PFSK-1 (cell line): Measurements from ENCODE around the gene ANAPC1.

Source experiments
- FOXP2 ChIP-seq: optimal IDR thresholded peaks from 2 replicates; pipeline ENCODE3; 2011; ENCODE audit warnings: borderline replicate concordance, control low read depth, inconsistent platforms; ENCODE audit not compliant: insufficient read depth; ENCODE audit errors: extremely low read length, extremely low read depth
- POLR2AphosphoS5 ChIP-seq: IDR thresholded peaks from 2 replicates; pipeline ENCODE4 v1.6.1; 2012; ENCODE audit warnings: low read depth, mild to moderate bottlenecking, control low read depth, low read length, moderate library complexity
- REST ChIP-seq, 2 experiments: IDR thresholded peaks; 2 replicates each; pipeline versions ENCODE4 v1.6.1 to v1.8.0; 2011 to 2012; ENCODE audit warnings: low read depth in 2 of 2, low read length in 2 of 2, control low read depth in 1 of 2, inconsistent platforms in 1 of 2, mild to moderate bottlenecking in 1 of 2, moderate library complexity in 1 of 2; ENCODE audit not compliant: insufficient read depth in 1 of 2
- SIN3A ChIP-seq: IDR thresholded peaks from 2 replicates; pipeline ENCODE4 v1.6.1; 2012; ENCODE audit warnings: mild to moderate bottlenecking, low read length, moderate library complexity, borderline replicate concordance; ENCODE audit not compliant: insufficient read depth
- TAF1 ChIP-seq: IDR thresholded peaks from 2 replicates; pipeline ENCODE4 v1.6.1; 2012; ENCODE audit warnings: low read length, control low read depth, borderline replicate concordance; ENCODE audit not compliant: insufficient read depth

ANAPC1 gene

GRCh38 chr2:111917106-111917505 lies 33.1 kb upstream of the ANAPC1 start:
- TF ChIP-seq POLR2AphosphoS5 = no peak
- TF ChIP-seq TAF1 = no peak
- TF ChIP-seq FOXP2 = no peak
- TF ChIP-seq REST (IDR thresholded peaks at IDR 0.05; ENCODE audit: insufficient read depth in 1 of 2, low read depth in 2 of 2, low read length in 2 of 2) = no peak
- no peak for TF ChIP-seq SIN3A

GRCh38 chr2:111912547-111912946 lies 28.6 kb upstream of the ANAPC1 start:
- no peak for TF ChIP-seq FOXP2
- TF ChIP-seq REST (IDR thresholded peaks at IDR 0.05; ENCODE audit: insufficient read depth in 1 of 2, low read depth in 2 of 2, low read length in 2 of 2) = no peak
- no peak for TF ChIP-seq TAF1

GRCh38 chr2:111910609-111911277 lies 26.8 kb upstream of the ANAPC1 start:
- TF ChIP-seq REST (IDR thresholded peaks at IDR 0.05; ENCODE audit: insufficient read depth in 1 of 2, low read depth in 2 of 2, low read length in 2 of 2) (no peak), FOXP2 (no peak), SIN3A (no peak), POLR2AphosphoS5 (no peak), TAF1 (no peak)

- no peak for TF ChIP-seq REST (IDR thresholded peaks at IDR 0.05; ENCODE audit: insufficient read depth in 1 of 2, low read depth in 2 of 2, low read length in 2 of 2)
- no peak for TF ChIP-seq SIN3A
- TF ChIP-seq TAF1 = no peak
- TF ChIP-seq POLR2AphosphoS5 = no peak
- no peak for TF ChIP-seq FOXP2
Measured at GRCh38 chr2:111909079-111909478, 25.1 kb upstream of the ANAPC1 start.

- TF ChIP-seq FOXP2 = no peak
- TF ChIP-seq REST (IDR thresholded peaks at IDR 0.05; ENCODE audit: insufficient read depth in 1 of 2, low read depth in 2 of 2, low read length in 2 of 2) = no peak
- TF ChIP-seq SIN3A = no peak
- TF ChIP-seq POLR2AphosphoS5 = no peak
- TF ChIP-seq TAF1 = no peak
Measured at GRCh38 chr2:111908578-111908977, 24.6 kb upstream of the ANAPC1 start.
